Body of pancreas (tissue), 4 donors: ENCODE data around the gene CCNL2. TPM values are rescaled to one million over a fixed set of nuclear protein-coding genes. Genes with fewer than 3 reads are reported as not detected.

ENCODE experiments used
- ATAC-seq: fragments of 150-250 bp; one replicate; pipeline ENCODE4 v1.9.1; 2016
- DNase-seq, 4 donors: peaks; one replicate each; pipeline ENCODE4 v3.0.0-alpha.2; 2019
- H3K27ac ChIP-seq, 4 donors: fragments of 200-600 bp; sonication (generic); 1 replicate in 3 of 4; 2 replicates in 1 of 4; pipeline versions ENCODE4 v1.5.1 to v1.6.1; 2016 to 2019; ENCODE audit warnings: mild to moderate bottlenecking in 1 of 4, mixed read lengths in 1 of 4, moderate library complexity in 1 of 4
- H3K27me3 ChIP-seq, 2 donors: fragments of 200-600 bp; sonication (generic); one replicate each; pipeline ENCODE4 v1.6.0; 2016; ENCODE audit warnings: mild to moderate bottlenecking in 1 of 2
- H3K36me3 ChIP-seq, 2 donors: fragments of 200-600 bp; sonication (generic); replicated peaks in 1 of 2; 2 replicates each; pipeline ENCODE4 v1.5.1; 2016; ENCODE audit warnings: low read depth in 2 of 2; ENCODE audit not compliant: insufficient read depth in 1 of 2
- H3K4me1 ChIP-seq: fragments of 200-600 bp; sonication (generic); one replicate; pipeline ENCODE4 v1.6.0; 2016
- H3K4me3 ChIP-seq, 2 donors: fragments of 200-600 bp; sonication (generic); 1 replicate in 1 of 2; 2 replicates in 1 of 2; pipeline ENCODE4 v1.5.1; 2016 to 2019
- H3K9me3 ChIP-seq, 3 donors: fragments of 200-600 bp; sonication (generic); 1 replicate in 2 of 3; 2 replicates in 1 of 3; pipeline ENCODE4 v1.5.1; 2016
- POLR2A ChIP-seq, 3 donors: fragments of 450-650 bp; IDR thresholded peaks; one replicate each; pipeline ENCODE4 v1.6.1; 2016; ENCODE audit warnings: antibody characterized with exemption in 3 of 3, mild to moderate bottlenecking in 2 of 3
- WGBS, 2 donors: methylation state at CpG; one replicate each; pipeline ENCODE4 v1.1.5; 2017; 5-methylcytosine and 5-hydroxymethylcytosine counted together
- intact Hi-C: fragments of 100-400 bp; cut with DNase I; formaldehyde crosslinking; loops from one replicate; pipeline ENCODE4 v1.15.1; 2023
- microRNA-seq, 2 donors: library from miRNA; unstranded; fragments of <30 nt; microRNA quantifications; one replicate each; pipeline ENCODE4, GENCODE V29; 2016; ENCODE audit warnings: borderline number of aligned reads in 2 of 2, borderline replicate concordance in 2 of 2
- total RNA-seq, 2 donors: library from RNA; depleted of rRNA; stranded (reverse); fragments of >200 nt; gene quantifications; one replicate each; pipeline ENCODE4 v1.1.0, GENCODE V29; 2016
- TF ChIP-seq, protein P1 (sequence below), 7 experiments: fragments of 450-650 bp in 4 of 7; fragments of 200-600 bp in 3 of 7; sonication (generic) in 3 of 7; IDR thresholded peaks; one replicate each; pipeline ENCODE4 v1.5.1; 2016 to 2019; ENCODE audit warnings: antibody characterized with exemption in 7 of 7

CCNL2 gene
- total RNA-seq, 2 donors from 2014 or later = 225 to 246 TPM

DNA sequence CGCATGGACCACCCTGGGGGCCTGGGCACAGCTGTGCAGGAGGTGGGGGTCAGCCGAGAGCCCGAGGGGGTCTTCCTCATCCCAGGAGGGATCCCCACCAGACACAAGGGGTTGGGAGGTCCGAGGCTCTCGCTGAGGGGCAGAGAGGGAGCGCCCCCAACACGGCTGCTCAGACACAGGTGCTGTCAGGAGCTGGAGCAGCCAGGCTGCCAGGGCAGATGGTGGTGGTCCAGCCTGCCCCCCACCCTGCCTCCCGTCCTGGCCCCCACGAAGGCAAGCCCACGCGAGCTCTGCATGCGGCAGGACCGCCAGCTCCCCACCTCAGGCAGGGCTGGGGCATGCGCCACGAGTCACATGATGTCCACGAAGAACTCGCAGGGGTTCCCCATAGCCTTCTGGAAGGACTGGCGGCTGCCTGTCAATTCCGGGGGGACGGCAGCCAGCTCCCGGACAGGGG is 63.3 kb downstream of the CCNL2 start:
- H3K27me3 ChIP-seq = no peaks in the 10 kb centered on the region
- H3K4me1 ChIP-seq = peaks cover 10% of the 10 kb centered on the region
- DNase-seq (no peak), ATAC-seq (no peak)
- WGBS, 2 donors = 93 to 95% methylated on average over 10 to 14 of the region's 21 CpGs
- no peak overlapping the region for H3K4me3 ChIP-seq
- TF ChIP-seq, protein P1, sequence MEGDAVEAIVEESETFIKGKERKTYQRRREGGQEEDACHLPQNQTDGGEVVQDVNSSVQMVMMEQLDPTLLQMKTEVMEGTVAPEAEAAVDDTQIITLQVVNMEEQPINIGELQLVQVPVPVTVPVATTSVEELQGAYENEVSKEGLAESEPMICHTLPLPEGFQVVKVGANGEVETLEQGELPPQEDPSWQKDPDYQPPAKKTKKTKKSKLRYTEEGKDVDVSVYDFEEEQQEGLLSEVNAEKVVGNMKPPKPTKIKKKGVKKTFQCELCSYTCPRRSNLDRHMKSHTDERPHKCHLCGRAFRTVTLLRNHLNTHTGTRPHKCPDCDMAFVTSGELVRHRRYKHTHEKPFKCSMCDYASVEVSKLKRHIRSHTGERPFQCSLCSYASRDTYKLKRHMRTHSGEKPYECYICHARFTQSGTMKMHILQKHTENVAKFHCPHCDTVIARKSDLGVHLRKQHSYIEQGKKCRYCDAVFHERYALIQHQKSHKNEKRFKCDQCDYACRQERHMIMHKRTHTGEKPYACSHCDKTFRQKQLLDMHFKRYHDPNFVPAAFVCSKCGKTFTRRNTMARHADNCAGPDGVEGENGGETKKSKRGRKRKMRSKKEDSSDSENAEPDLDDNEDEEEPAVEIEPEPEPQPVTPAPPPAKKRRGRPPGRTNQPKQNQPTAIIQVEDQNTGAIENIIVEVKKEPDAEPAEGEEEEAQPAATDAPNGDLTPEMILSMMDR (IDR thresholded peaks at IDR 0.05) = no peak
- no peak for TF ChIP-seq POLR2A (IDR thresholded peaks at IDR 0.05)
- intact Hi-C loops = no loop called here
- peaks cover 0 to 10% of the 10 kb centered on the region in 2 donors for H3K36me3 ChIP-seq
- no peaks in the 10 kb centered on the region for H3K9me3 ChIP-seq
- H3K27ac ChIP-seq = no peak overlapping the region

Small RNAs within 50 kb of the gene (microRNA-seq; reads per million reads assigned to microRNA genes)
- gene MIR6808 = 0.45 to 0.47 reads per million in 2 donors

Other genes with a start within 250 kb of the CCNL2 start
- under 1 TPM; 0.66 to 0.78 TPM for gene TTLL10, start 225.5 kb downstream of the CCNL2 start, total RNA-seq
- not detected for gene TNFRSF18, start 192.7 kb downstream of the CCNL2 start, total RNA-seq
- 1 to 10 TPM in 1 of 2 donors, under 1 TPM in 1; 0.99 to 2.6 TPM for gene TNFRSF4, start 185.2 kb downstream of the CCNL2 start, total RNA-seq
- 10 to 100 TPM; 89.2 to 97.6 TPM for gene SDF4, start 167.3 kb downstream of the CCNL2 start, total RNA-seq
- gene B3GALT6, start 167.1 kb downstream of the CCNL2 start, total RNA-seq = 10 to 100 TPM; 18.4 to 35.6 TPM
- gene C1QTNF12, start 152.6 kb downstream of the CCNL2 start, total RNA-seq = not detected
- 10 to 100 TPM; 23.6 to 39.2 TPM for gene UBE2J2, start 125.5 kb downstream of the CCNL2 start, total RNA-seq
- 1 to 10 TPM; 4.0 to 4.2 TPM for gene SCNN1D, start 118.9 kb downstream of the CCNL2 start, total RNA-seq
- 10 to 100 TPM; 37.9 to 53.7 TPM for gene ACAP3, start 91.4 kb downstream of the CCNL2 start, total RNA-seq
- 10 to 100 TPM; 20.2 to 20.8 TPM for gene PUSL1, start 90.7 kb downstream of the CCNL2 start, total RNA-seq
- 100 to 1,000 TPM in 1 of 2 donors, 10 to 100 TPM in 1; 89.0 to 189 TPM for gene INTS11, start 74.7 kb downstream of the CCNL2 start, total RNA-seq
- gene CPTP, start 74.5 kb downstream of the CCNL2 start, total RNA-seq = 10 to 100 TPM; 15.6 to 33.0 TPM
- under 1 TPM in 1 of 2 donors, not detected in 1; 0.26 TPM for gene TAS1R3, start 68.1 kb downstream of the CCNL2 start, total RNA-seq
- gene DVL1, start 49.9 kb downstream of the CCNL2 start, total RNA-seq = 10 to 100 TPM; 58.1 to 84.4 TPM
- 10 to 100 TPM; 23.3 to 48.5 TPM for gene MXRA8, start 40.8 kb downstream of the CCNL2 start, total RNA-seq
- gene AURKAIP1, start 24.1 kb downstream of the CCNL2 start, total RNA-seq = 10 to 100 TPM; 79.4 to 93.7 TPM
- gene MRPL20, start 8.0 kb upstream of the CCNL2 start, total RNA-seq = 10 to 100 TPM; 72.8 to 85.9 TPM
- gene ANKRD65, start 21.9 kb upstream of the CCNL2 start, total RNA-seq = 10 to 100 TPM; 11.2 to 15.5 TPM
- gene VWA1, start 36.4 kb upstream of the CCNL2 start, total RNA-seq = 10 to 100 TPM; 47.1 to 55.5 TPM
- 1 to 10 TPM; 1.6 to 2.3 TPM for gene ATAD3C, start 50.4 kb upstream of the CCNL2 start, total RNA-seq
- 10 to 100 TPM; 16.6 to 37.2 TPM for gene ATAD3B, start 72.4 kb upstream of the CCNL2 start, total RNA-seq
- gene ATAD3A, start 112.8 kb upstream of the CCNL2 start, total RNA-seq = 10 to 100 TPM; 15.8 to 20.8 TPM
- 1 to 10 TPM; 1.0 to 3.6 TPM for gene TMEM240, start 141.3 kb upstream of the CCNL2 start, total RNA-seq
- 100 to 1,000 TPM in 1 of 2 donors, 10 to 100 TPM in 1; 82.1 to 113 TPM for gene SSU72, start 175.5 kb upstream of the CCNL2 start, total RNA-seq
- 1 to 10 TPM; 1.3 to 2.3 TPM for gene FNDC10, start 200.8 kb upstream of the CCNL2 start, total RNA-seq
- gene MIB2, start 216.2 kb upstream of the CCNL2 start, total RNA-seq = 100 to 1,000 TPM in 1 of 2 donors, 10 to 100 TPM in 1; 57.6 to 101 TPM
- gene MMP23B, start 232.8 kb upstream of the CCNL2 start, total RNA-seq = 1 to 10 TPM in 1 of 2 donors, under 1 TPM in 1; 0.99 to 1.8 TPM